ENCODE results near the gene WFIKKN1. TPM values are rescaled to one million over a fixed set of nuclear protein-coding genes. Genes with fewer than 3 reads are reported as not detected.

The WFIKKN1 gene
- total and polyA plus RNA-seq, 12 donors: 0.18 to 3.9 (median 0.45) TPM; not detected in 2

GRCh38 chr16:635573-636205, 4.9 kb downstream of the WFIKKN1 start:
- no peak for TF ChIP-seq CTCF (IDR thresholded peaks at IDR 0.05)
- TF ChIP-seq POLR2A (IDR thresholded peaks at IDR 0.05): peak in 1 of 2 donors; percentile 18
- 0 to 36% (median 4%) methylated on average over 1 to 55 of the region's 55 CpGs for WGBS, 4 donors
- peak in 4 of 7 donors; percentile 38 to 57 (median 42) for DNase-seq
- Histone ChIP-seq H3K9me3 (replicated peaks in 1 of 3) (no peaks in the 10 kb centered on the region), H3K27ac (peak overlapping the region in 4 of 5 donors; percentile 98), H3K36me3 (replicated peaks in 1 of 2) (no peaks in the 10 kb centered on the region), H3K4me1 (replicated peaks in 1 of 2) (peaks cover 29 to 36% of the 10 kb centered on the region in 2 donors), H3K27me3 (no peaks in the 10 kb centered on the region), H3K4me3 (peak overlapping the region in 3 of 4 donors; percentile 8 to 91 (median 68))
- intact Hi-C loops (cut with DNase I): no loop called here

- TF ChIP-seq CTCF (IDR thresholded peaks at IDR 0.05) (peak in 1 of 6 experiments; percentile 25), POLR2A (IDR thresholded peaks at IDR 0.05) (peak; percentile 35 to 55)
- Histone ChIP-seq H3K4me1 (replicated peaks in 1 of 2) (peaks cover 29 to 30% of the 10 kb centered on the region in 2 donors), H3K36me3 (replicated peaks in 1 of 2) (no peaks in the 10 kb centered on the region), H3K27ac (peak within 1 kb of the TSS; percentile 84 to 98 (median 98)), H3K27me3 (no peaks in the 10 kb centered on the region), H3K4me3 (peak within 1 kb of the TSS; percentile 62 to 91 (median 68)), H3K9me3 (replicated peaks in 1 of 3) (no peaks in the 10 kb centered on the region)
- intact Hi-C loops (cut with DNase I): no loop called here
- WGBS, 4 donors: 0 to 2% (median 0%) methylated on average over 26 to 91 of the region's 91 CpGs
- peak; percentile 93 to 98 (median 97) for DNase-seq
Observed at GRCh38 chr16:636206-637080, 5.7 kb downstream of the WFIKKN1 start, which contains the start of gene METTL26. Gene METTL26 (minus strand): TSS chr16:636305. CDS start chr16:636290, 15 bp downstream.

GRCh38 chr16:637081-638018, 6.6 kb downstream of the WFIKKN1 start:
- peak overlapping the region in 2 of 4 donors; percentile 68 to 91 for H3K4me3 ChIP-seq
- H3K27me3 ChIP-seq: no peaks in the 10 kb centered on the region
- WGBS, 4 donors: 7 to 29% (median 11%) methylated on average over 3 to 53 of the region's 53 CpGs
- intact Hi-C loops (cut with DNase I): no loop called here
- TF ChIP-seq CTCF (IDR thresholded peaks at IDR 0.05) (no peak), POLR2A (IDR thresholded peaks at IDR 0.05) (peak in 1 of 2 donors; percentile 40)
- peak overlapping the region; percentile 98 for H3K27ac ChIP-seq
- H3K4me1 ChIP-seq (replicated peaks in 1 of 2): peaks cover 29 to 30% of the 10 kb centered on the region in 2 donors
- H3K9me3 ChIP-seq (replicated peaks in 1 of 3): no peaks in the 10 kb centered on the region
- DNase-seq: peak; percentile 92 to 95 (median 95)
- H3K36me3 ChIP-seq (replicated peaks in 1 of 2): no peaks in the 10 kb centered on the region
